Measurements from ENCODE around the gene NUDC.
"Not testable (repeated sequence)": the region's sequence is repeated elsewhere in the genome, so short reads cannot be mapped to it uniquely, and the experiment has no call there.

The NUDC gene

GRCh38 chr1:26972821-26973220 is 51.3 kb downstream of the NUDC start:
- H3K9me3 Mint-ChIP-seq = no peaks in the 10 kb centered on the region
- H3K4me3 Mint-ChIP-seq = no peak overlapping the region
- H3K36me3 Mint-ChIP-seq = no peaks in the 10 kb centered on the region
- CTCF ChIA-PET = no interaction called here
- peaks cover 35% of the 10 kb centered on the region for H3K27me3 Mint-ChIP-seq
- DNase-seq = no peak
- H3K27ac Mint-ChIP-seq = no peak overlapping the region
- H3K4me1 Mint-ChIP-seq = peaks cover 7% of the 10 kb centered on the region

GRCh38 chr1:26976621-26977510 is 55.3 kb downstream of the NUDC start:
- CTCF ChIA-PET = no interaction called here
- Mint-ChIP-seq H3K36me3 (no peaks in the 10 kb centered on the region), H3K9me3 (no peaks in the 10 kb centered on the region), H3K4me3 (no peak overlapping the region), H3K4me1 (peaks cover 7% of the 10 kb centered on the region), H3K27me3 (peaks cover 37% of the 10 kb centered on the region), H3K27ac (no peak overlapping the region)
- no peak for DNase-seq

GRCh38 chr1:26978901-26979300 is 57.4 kb downstream of the NUDC start:
- peaks cover 33% of the 10 kb centered on the region for H3K27me3 Mint-ChIP-seq
- H3K4me3 Mint-ChIP-seq = no peak overlapping the region
- CTCF ChIA-PET = no interaction called here
- no peaks in the 10 kb centered on the region for H3K9me3 Mint-ChIP-seq
- no peaks in the 10 kb centered on the region for H3K36me3 Mint-ChIP-seq
- no peak for DNase-seq
- no peaks in the 10 kb centered on the region for H3K4me1 Mint-ChIP-seq
- no peak overlapping the region for H3K27ac Mint-ChIP-seq

GRCh38 chr1:26981146-26981846 is 59.8 kb downstream of the NUDC start:
- CTCF ChIA-PET = interaction anchor here (0.6 to 1.7 kb wide), 2 partner anchors 14 to 16 kb away, joined by 3 to 7 read pairs; no protein-coding TSS in a partner anchor
- H3K36me3 Mint-ChIP-seq = no peaks in the 10 kb centered on the region

GRCh38 chr1:26983863-26984262 is 62.3 kb downstream of the NUDC start:
- Mint-ChIP-seq H3K27ac (no peak overlapping the region), H3K36me3 (no peaks in the 10 kb centered on the region), H3K4me3 (no peak overlapping the region), H3K4me1 (no peaks in the 10 kb centered on the region), H3K9me3 (no peaks in the 10 kb centered on the region), H3K27me3 (peaks cover 67% of the 10 kb centered on the region)
- CTCF ChIA-PET = no interaction called here
- no peak for DNase-seq

More at GRCh38 chr1:26981146-26981846, 59.8 kb downstream of the NUDC start:
- Mint-ChIP-seq H3K4me1 (no peaks in the 10 kb centered on the region), H3K4me3 (no peak overlapping the region), H3K27ac (no peak overlapping the region), H3K27me3 (peaks cover 43% of the 10 kb centered on the region), H3K9me3 (no peaks in the 10 kb centered on the region)
- DNase-seq = no peak

GRCh38 chr1:26984291-26984690 is 62.7 kb downstream of the NUDC start:
- no peak for DNase-seq
- Mint-ChIP-seq H3K36me3 (no peaks in the 10 kb centered on the region), H3K4me3 (no peak overlapping the region), H3K27me3 (peaks cover 71% of the 10 kb centered on the region), H3K4me1 (no peaks in the 10 kb centered on the region), H3K9me3 (no peaks in the 10 kb centered on the region), H3K27ac (no peak overlapping the region)
- CTCF ChIA-PET = no interaction called here

- no peak overlapping the region for H3K27ac Mint-ChIP-seq
- CTCF ChIA-PET = interaction anchor here (1.0 kb wide), 1 partner anchor 20 kb away, joined by 4 read pairs; no protein-coding TSS in a partner anchor
- H3K27me3 Mint-ChIP-seq = peaks cover 74% of the 10 kb centered on the region
- H3K4me3 Mint-ChIP-seq = no peak overlapping the region
- DNase-seq = no peak
- H3K9me3 Mint-ChIP-seq = no peaks in the 10 kb centered on the region
- H3K4me1 Mint-ChIP-seq = peaks cover 4% of the 10 kb centered on the region
- H3K36me3 Mint-ChIP-seq = no peaks in the 10 kb centered on the region
Observed at GRCh38 chr1:26986658-26987057, 65.1 kb downstream of the NUDC start.

- H3K9me3 Mint-ChIP-seq, H3K36me3 Mint-ChIP-seq, DNase-seq, CTCF ChIA-PET, H3K4me3 Mint-ChIP-seq, H3K27ac Mint-ChIP-seq: not testable (repeated sequence)
- H3K4me1 Mint-ChIP-seq = peaks cover 16% of the 10 kb centered on the region
- peaks cover 83% of the 10 kb centered on the region for H3K27me3 Mint-ChIP-seq
Observed at GRCh38 chr1:26989403-26990109, 68.0 kb downstream of the NUDC start.

- peaks cover 97% of the 10 kb centered on the region for H3K27me3 Mint-ChIP-seq
- DNase-seq = no peak
- CTCF ChIA-PET = interaction anchor here (3.2 kb wide), 1 partner anchor 24 kb away, joined by 14 read pairs; no protein-coding TSS in a partner anchor
- peaks cover 16% of the 10 kb centered on the region for H3K4me1 Mint-ChIP-seq
- H3K9me3 Mint-ChIP-seq = no peaks in the 10 kb centered on the region
- no peak overlapping the region for H3K4me3 Mint-ChIP-seq
- no peaks in the 10 kb centered on the region for H3K36me3 Mint-ChIP-seq
- H3K27ac Mint-ChIP-seq = no peak overlapping the region
Observed at GRCh38 chr1:26991310-26992116, 70.0 kb downstream of the NUDC start.

GRCh38 chr1:26993237-26994019 is 71.9 kb downstream of the NUDC start, which contains the start of gene TRNP1:
Gene TRNP1 (plus strand): TSS chr1:26993692. CDS start chr1:26993787, 95 bp downstream.
- H3K36me3 Mint-ChIP-seq = no peaks in the 10 kb centered on the region
- H3K4me1 Mint-ChIP-seq = peaks cover 22% of the 10 kb centered on the region
- CTCF ChIA-PET = interaction anchor here (0.5 to 3.2 kb wide), 4 partner anchors 26 to 104 kb away, joined by 3 to 14 read pairs (median 6); no protein-coding TSS in a partner anchor
- peak within 1 kb of the TSS; percentile 19 for H3K27ac Mint-ChIP-seq
- no peaks in the 10 kb centered on the region for H3K9me3 Mint-ChIP-seq
- DNase-seq = peak; percentile 81
- H3K4me3 Mint-ChIP-seq = peak within 1 kb of the TSS; percentile 70
- H3K27me3 Mint-ChIP-seq = peaks cover 97% of the 10 kb centered on the region

GRCh38 chr1:26994020-26994786 is 72.7 kb downstream of the NUDC start:
- Mint-ChIP-seq H3K4me3 (peak overlapping the region; percentile 70), H3K4me1 (peaks cover 22% of the 10 kb centered on the region), H3K27ac (no peak overlapping the region), H3K36me3 (no peaks in the 10 kb centered on the region), H3K9me3 (no peaks in the 10 kb centered on the region), H3K27me3 (peaks cover 98% of the 10 kb centered on the region)
- CTCF ChIA-PET = interaction anchor here (1.1 to 3.5 kb wide), 5 partner anchors 15 to 109 kb away, joined by 3 to 21 read pairs (median 9); no protein-coding TSS in a partner anchor
- DNase-seq = peak; percentile 45

GRCh38 chr1:26994787-26995517 is 73.4 kb downstream of the NUDC start:
- peak overlapping the region; percentile 70 for H3K4me3 Mint-ChIP-seq
- CTCF ChIA-PET = interaction anchor here (0.7 to 4.0 kb wide), 7 partner anchors 9 to 108 kb away, joined by 3 to 21 read pairs (median 5); no protein-coding TSS in a partner anchor
- H3K27ac Mint-ChIP-seq = no peak overlapping the region
- H3K4me1 Mint-ChIP-seq = peaks cover 22% of the 10 kb centered on the region
- H3K27me3 Mint-ChIP-seq = peaks cover 98% of the 10 kb centered on the region
- no peak for DNase-seq
- no peaks in the 10 kb centered on the region for H3K36me3 Mint-ChIP-seq
- H3K9me3 Mint-ChIP-seq = no peaks in the 10 kb centered on the region
